HG03439 (cell line): ENCODE measurements around the gene DHDDS.
"Not testable (repeated sequence)": the region's sequence is repeated elsewhere in the genome, so short reads cannot be mapped to it uniquely, and the experiment has no call there.

Experiments used
- ATAC-seq: cut with Tn5 transposase; IDR thresholded peaks from one replicate; pipeline ENCODE4 v1.9.1; 2021; ENCODE audit warnings: mild to moderate bottlenecking, moderate library complexity; ENCODE audit not compliant: unreplicated experiment

The DHDDS gene

GRCh38 chr1:26431979-26432695 is at the start of gene DHDDS:
Gene DHDDS (plus strand): TSS chr1:26432321. CDS start chr1:26432946, 625 bp downstream.
- peak; percentile 95 for ATAC-seq

- no peak for ATAC-seq
These were observed 48.0 kb upstream of the DHDDS start for GRCh38 chr1:26384076-26384475.

DNA sequence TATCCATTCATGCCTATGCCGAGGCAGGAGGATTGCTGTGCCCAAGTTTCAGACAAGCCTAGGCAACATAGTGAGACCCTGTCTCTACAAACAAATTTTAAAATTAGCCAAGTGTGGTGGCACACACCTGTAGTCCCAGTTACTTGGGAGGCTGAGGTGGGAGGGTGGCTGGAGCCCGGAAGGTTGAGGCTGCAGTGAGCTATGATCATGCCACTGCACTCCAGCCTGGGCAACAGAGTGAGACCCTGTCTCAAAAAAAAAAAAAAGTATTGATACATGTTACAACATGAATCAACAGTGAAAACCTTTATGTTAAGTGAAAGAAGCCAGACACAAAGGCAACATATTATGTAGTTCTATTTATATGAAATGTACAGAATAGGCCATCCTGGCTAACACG is 47.1 kb upstream of the DHDDS start:
- ATAC-seq: not testable (repeated sequence)

GRCh38 chr1:26387447-26387846 is 44.7 kb upstream of the DHDDS start:
- no peak for ATAC-seq

GRCh38 chr1:26388791-26389445 is 43.2 kb upstream of the DHDDS start:
- no peak for ATAC-seq

- ATAC-seq: no peak
These were observed 42.4 kb upstream of the DHDDS start for GRCh38 chr1:26389604-26390247.

DNA sequence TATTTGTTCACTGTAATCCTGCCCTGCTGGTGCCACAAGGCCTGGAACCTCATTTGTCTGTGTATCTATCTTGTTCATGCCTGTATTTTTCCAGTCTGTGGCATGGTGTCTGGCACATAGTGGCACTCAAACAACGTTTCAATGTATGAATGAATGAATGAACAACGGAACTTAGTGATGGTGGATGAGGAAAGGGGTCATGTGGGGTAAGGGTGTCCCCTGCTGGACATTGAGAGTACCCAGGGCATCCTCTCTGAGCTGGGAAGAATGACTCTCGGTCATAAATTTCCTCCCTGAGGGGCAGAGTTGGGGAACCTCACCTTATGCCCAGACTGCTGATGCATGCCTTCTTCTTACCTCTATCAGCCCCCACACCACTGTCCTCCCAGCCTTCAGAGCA is 40.7 kb upstream of the DHDDS start:
- ATAC-seq: no peak

DNA sequence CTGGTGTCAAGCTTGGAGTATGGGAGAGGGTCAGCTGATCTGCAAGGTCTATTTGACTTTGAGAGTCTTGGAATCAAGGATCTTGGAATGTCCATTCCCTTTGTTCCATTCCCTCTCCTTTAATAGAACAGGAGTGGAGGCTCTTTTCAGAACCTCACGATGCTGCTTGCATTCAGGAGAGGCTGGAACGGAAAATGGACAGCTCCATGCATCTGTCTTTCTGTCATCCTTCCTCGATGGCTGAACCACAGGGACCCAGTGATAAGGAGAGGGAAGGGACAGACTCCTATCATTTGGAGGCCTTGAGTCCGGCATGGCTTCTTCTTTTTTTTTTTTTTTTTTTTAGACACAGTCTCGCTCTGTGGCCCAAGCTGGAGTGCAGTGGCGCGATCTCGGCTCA is 36.4 kb upstream of the DHDDS start:
- no peak for ATAC-seq

DNA sequence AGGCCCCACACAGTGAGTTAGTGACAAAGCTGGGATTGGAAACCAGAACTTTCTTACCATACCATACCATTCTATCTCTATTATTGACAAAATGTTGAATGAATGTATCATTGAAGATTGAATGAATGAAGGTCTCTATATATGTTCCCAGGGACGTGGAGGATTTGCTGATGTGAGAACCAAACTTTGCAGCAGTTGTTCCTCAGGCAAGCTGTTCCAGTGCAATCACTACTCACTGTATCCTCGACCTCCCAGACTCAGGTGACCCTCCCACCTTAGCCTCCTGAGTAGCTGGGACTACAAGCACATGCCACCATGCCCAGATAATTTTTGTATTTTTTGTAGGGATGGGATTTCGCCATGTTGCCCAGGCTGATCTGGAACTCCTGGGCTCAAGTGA is 33.1 kb upstream of the DHDDS start:
- ATAC-seq: no peak

DNA sequence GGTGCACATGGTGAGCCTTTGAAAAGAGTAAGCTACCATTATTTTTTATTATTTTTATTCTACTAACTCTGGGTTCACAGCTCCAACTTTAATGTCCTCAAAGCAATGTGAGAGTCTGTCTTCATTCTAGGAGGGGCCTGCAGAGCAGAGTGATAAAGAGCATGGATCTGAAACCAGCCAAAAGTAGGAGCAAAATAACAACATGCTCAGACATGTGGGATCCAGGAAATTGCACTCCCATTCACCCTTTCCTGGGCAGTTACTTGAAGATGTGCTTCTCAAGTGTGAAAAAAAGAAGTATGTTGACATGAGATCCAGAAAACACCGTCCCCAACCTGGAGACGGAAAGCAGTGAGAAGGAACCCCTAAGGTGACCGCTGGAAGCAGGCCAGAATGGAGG is 30.2 kb upstream of the DHDDS start:
- ATAC-seq: no peak

DNA sequence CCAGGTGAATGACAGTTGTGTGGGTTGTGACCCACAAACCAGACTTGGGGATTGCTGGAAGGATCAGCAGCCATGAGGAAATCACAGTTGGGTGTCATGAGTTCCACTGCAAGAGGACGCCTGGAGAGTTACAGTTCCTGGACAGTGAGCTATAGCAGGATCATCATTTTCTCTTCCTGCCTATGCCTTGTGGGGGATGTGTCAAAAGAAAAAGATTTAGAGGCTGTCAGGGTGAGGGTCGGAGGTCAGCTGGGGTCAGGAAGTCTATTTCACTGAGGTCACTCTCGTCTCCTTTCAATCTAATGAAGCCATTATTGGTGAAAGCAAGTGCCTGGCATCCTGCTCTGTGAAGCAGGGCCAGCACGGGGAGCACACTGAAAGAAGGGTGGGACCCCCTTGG is 28.5 kb upstream of the DHDDS start:
- no peak for ATAC-seq

DNA sequence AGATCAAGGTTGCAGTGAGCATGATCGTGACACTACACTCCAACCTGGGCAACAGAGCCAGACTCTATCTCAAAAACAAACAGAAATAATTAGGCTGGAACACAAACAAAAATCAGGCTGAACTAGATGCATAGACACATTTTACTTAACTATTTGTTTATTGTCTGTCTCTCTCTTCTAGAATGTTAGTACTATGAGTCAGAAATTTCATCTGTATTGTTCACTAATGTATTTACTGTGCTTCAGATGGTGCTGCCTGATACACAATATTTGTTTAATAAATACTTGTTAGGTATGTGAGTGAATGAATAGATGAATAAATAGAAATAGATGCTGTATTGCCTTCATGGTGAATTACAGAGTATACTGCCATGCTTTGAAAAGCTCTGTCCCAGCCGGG is 27.5 kb upstream of the DHDDS start:
- no peak for ATAC-seq

DNA sequence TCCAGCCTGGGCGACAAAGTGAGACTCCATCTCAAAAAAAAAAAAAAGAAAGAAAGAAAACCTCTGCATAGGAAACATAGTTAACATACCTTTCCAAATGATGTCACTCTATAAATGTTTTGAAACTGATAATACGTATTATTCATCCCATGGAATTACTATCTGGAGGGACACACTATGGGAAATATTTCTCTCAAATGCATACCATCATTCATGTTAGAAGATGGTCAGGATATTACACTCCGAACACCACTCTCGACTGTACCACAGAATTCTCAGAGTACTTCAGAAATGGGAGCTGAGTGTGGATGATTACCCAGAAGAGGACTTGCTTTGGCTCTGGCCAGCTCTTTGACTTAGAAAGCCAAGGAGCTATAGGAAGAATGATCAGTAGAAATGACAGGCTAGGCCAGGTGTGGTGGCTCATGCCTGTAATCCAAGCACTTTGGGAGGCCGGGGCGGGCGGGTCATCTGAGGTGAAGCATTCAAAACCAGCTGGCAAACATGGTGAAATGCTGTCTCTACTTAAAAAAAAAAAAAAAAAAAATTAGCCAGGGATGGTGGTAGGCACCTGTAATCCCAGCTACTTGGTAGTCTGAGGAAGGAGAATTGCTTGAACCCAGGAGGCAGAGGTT is 26.7 kb upstream of the DHDDS start:
- no peak for ATAC-seq

GRCh38 chr1:26408604-26409003 is 23.5 kb upstream of the DHDDS start:
- no peak for ATAC-seq

GRCh38 chr1:26409191-26409807 is 22.8 kb upstream of the DHDDS start:
- ATAC-seq: no peak

DNA sequence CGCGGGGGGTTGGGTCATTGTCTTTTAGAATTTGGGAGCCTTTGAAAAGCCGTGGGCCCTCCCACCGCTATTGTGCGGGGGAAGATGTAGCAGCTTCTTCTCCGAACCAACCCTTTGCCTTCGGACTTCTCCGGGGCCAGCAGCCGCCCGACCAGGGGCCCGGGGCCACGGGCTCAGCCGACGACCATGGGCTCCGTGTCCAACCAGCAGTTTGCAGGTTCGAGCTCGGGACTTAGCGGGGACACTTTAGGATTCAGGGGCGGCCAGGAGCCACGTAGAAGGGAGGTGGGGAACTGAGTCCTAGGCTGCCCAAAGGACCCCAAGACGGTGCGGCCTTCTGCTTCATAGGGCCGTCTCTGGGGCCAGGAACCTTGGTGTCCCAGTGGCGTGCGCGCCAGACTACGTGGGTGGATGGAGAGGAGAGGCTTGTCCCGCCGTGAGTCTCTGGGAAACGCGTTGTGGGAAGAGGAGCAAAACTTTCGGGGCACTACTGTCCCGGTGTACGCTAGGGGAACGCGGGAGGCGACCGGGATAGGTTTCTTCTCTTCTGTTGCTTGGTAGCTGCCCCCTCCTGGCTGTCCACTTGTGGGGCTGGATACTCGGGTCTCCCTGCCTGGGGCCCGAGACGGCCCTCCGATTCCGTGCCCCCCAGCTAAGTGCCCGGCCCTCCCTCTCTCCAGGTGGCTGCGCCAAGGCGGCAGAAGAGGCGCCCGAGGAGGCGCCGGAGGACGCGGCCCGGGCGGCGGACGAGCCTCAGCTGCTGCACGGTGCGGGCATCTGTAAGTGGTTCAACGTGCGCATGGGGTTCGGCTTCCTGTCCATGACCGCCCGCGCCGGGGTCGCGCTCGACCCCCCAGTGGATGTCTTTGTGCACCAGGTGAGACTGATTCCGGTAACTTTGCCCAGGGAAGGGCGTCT is 21.2 kb upstream of the DHDDS start, which contains the start of gene LIN28A:
LIN28A (plus strand) TSS at position 112 of the 918 bp plus-strand sequence; CDS start at position 187, 75 bp downstream.
- ATAC-seq: no peak

DNA sequence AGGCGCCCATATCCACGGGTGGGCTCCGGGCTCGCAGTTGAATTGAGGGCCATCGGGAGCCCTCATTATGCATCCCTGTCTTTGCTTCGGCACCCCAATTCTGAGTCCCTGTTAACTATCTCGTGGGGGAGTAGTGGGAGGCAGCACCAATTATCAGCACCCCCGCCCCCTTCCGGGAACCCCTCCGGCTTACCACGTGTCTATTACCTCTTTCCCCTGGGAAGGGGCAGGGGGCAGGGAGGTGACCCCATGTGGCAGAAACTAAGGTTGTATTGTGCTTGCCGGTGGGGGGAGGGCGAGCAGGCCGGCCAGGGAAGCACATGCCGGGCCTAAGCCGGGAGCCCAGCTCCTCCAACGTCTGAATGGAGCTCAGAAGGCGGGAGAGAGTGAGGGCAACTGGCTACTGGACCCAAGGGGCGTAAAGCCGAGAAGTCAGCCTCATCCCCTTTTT is 20.5 kb upstream of the DHDDS start:
- no peak for ATAC-seq

DNA sequence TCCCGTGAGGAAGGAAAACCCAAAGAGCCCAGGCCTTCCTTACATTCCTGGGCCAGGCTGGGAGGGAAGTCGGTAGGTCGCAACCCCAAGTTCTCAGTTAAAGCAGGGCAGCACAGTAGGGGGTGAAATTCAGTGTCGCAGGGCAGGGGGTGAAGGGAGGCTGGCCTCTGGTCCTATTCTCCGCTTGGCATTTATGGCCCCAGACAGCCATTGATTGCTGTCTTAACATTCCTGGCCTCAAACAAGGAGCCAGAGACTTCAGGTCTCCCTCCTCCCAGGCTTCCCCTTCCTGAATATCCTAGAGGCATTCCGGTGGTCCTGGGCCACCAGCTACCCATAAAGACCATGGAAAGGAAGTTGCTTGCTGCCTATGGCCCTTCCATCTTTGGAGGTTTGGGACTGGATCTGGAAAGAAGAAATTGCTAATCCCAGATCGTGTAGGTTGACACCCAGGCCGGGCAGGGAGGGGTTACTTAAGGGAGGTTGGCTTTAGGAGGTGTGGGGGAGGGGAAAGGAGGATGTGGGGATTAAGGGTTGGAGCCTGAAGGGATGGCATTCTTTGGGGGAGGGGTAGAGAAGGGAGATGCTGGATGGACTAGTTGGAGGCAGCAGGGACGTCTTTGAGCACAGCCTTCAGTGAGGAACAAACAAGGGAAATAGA is 19.8 kb upstream of the DHDDS start:
- ATAC-seq: no peak

- no peak for ATAC-seq
These were observed 19.1 kb upstream of the DHDDS start for GRCh38 chr1:26413031-26413430.
